Measurements from ENCODE around the gene NANOS3. TPM values are rescaled to one million over a fixed set of nuclear protein-coding genes. Genes with fewer than 3 reads are reported as not detected.

Gene NANOS3
- total RNA-seq, 1 donor from 2014 or later = not detected

DNA sequence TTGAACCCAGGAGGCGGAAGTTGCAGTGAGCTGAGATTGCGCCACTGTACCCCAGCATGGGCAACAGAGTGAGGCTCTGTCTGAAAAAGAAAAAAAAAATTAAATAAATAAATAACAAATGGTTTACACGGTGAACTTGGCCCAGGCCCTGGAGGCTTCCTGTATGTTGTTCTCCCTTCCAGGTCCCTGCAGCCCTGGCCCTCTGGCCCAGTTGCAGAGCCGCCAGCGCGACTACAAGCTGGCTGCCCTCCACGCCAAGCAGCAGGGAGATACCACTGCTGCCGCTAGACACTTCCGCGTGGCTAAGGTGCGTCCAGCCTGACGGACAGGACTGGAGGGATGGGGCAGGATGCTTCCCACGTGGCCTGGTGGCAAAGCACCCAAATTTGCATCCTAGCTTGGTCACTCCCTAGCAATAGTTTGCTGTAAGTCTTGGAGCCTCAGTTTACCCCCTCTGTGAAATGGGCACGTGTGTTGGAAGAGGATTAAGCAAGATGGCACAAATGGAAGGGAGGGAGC lies 41.0 kb downstream of the NANOS3 start:
- no peaks in the 10 kb centered on the region for H3K79me2 ChIP-seq (ENCODE audit: low read depth)
- no peak overlapping the region for H3K27ac Mint-ChIP-seq
- H4K20me1 ChIP-seq (ENCODE audit: low read depth) = no peaks in the 10 kb centered on the region
- H3K9ac ChIP-seq = no peak overlapping the region
- H3K4me1 Mint-ChIP-seq = no peaks in the 10 kb centered on the region
- H3K27me3 Mint-ChIP-seq (ENCODE audit: insufficient read depth, low read depth) = peaks cover 4% of the 10 kb centered on the region
- no peak for DNase-seq (ENCODE audit: low spot score)
- H3K4me3 Mint-ChIP-seq = no peak overlapping the region
- no peak for TF ChIP-seq EZH2 (IDR thresholded peaks at IDR 0.05)
- H3K4me2 ChIP-seq = no peak overlapping the region
- no peak overlapping the region for H2AFZ ChIP-seq (replicated peaks)
- H3K36me3 Mint-ChIP-seq = peaks cover 24% of the 10 kb centered on the region
- no peak overlapping the region for H3K27ac ChIP-seq
- H3K36me3 ChIP-seq = peaks cover 4% of the 10 kb centered on the region
- no peaks in the 10 kb centered on the region for H3K27me3 ChIP-seq
- no peaks in the 10 kb centered on the region for H3F3A ChIP-seq (ENCODE audit: low read depth)
- H3K9me3 ChIP-seq (ENCODE audit: low read depth) = no peaks in the 10 kb centered on the region
- peaks cover 4% of the 10 kb centered on the region for H3K9me3 Mint-ChIP-seq
- no peak overlapping the region for H3K4me3 ChIP-seq
- no peaks in the 10 kb centered on the region for H3K4me1 ChIP-seq

DNA sequence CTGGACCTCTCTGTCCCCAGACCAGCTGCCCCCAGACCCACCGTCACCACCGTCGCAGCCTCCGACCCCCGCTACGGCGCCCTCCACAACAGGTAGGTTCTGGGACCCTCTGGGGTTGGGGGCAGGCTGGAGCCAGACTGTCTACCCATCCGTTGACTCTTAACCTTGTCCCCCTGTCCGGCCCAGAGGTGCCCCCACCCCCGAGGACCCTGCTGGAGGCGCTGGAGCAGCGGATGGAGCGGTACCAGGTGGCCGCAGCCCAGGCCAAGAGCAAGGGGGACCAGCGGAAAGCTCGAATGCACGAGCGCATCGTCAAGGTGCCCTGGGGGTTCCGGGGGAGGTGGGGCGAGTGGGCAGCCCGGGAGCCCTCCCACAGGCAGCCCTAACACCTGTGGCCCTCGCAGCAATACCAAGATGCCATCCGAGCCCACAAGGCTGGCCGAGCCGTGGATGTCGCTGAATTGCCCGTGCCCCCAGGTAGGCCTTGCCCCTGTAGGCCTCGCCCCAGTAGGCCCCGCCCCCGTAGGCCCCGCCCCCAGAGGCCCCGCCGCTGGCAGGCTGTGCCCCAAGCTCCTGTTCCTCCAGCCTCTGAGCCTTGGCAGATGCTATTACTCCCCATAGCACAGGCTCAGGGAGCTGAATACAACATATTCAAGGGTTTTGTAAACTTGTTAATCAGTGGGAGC lies 41.9 kb downstream of the NANOS3 start:
- no peaks in the 10 kb centered on the region for H3K79me2 ChIP-seq (ENCODE audit: low read depth)
- TF ChIP-seq EZH2 (IDR thresholded peaks at IDR 0.05) = no peak
- TF ChIP-seq EZH2phosphoT487 (IDR thresholded peaks at IDR 0.05) = no peak
- TF ChIP-seq, protein P1, sequence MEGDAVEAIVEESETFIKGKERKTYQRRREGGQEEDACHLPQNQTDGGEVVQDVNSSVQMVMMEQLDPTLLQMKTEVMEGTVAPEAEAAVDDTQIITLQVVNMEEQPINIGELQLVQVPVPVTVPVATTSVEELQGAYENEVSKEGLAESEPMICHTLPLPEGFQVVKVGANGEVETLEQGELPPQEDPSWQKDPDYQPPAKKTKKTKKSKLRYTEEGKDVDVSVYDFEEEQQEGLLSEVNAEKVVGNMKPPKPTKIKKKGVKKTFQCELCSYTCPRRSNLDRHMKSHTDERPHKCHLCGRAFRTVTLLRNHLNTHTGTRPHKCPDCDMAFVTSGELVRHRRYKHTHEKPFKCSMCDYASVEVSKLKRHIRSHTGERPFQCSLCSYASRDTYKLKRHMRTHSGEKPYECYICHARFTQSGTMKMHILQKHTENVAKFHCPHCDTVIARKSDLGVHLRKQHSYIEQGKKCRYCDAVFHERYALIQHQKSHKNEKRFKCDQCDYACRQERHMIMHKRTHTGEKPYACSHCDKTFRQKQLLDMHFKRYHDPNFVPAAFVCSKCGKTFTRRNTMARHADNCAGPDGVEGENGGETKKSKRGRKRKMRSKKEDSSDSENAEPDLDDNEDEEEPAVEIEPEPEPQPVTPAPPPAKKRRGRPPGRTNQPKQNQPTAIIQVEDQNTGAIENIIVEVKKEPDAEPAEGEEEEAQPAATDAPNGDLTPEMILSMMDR (IDR thresholded peaks at IDR 0.05) = no peak
- H3F3A ChIP-seq (ENCODE audit: low read depth) = no peaks in the 10 kb centered on the region
- no peak overlapping the region for H3K4me2 ChIP-seq
- peaks cover 4% of the 10 kb centered on the region for H3K9me3 Mint-ChIP-seq
- H3K36me3 ChIP-seq = peaks cover 4% of the 10 kb centered on the region
- H4K20me1 ChIP-seq (ENCODE audit: low read depth) = no peaks in the 10 kb centered on the region
- H3K27me3 ChIP-seq = no peaks in the 10 kb centered on the region
- H3K9me3 ChIP-seq (ENCODE audit: low read depth) = no peaks in the 10 kb centered on the region
- H3K27ac Mint-ChIP-seq = no peak overlapping the region
- H3K27ac ChIP-seq = no peak overlapping the region
- H2AFZ ChIP-seq (replicated peaks) = no peak overlapping the region
- H3K9ac ChIP-seq = no peak overlapping the region
- peaks cover 27% of the 10 kb centered on the region for H3K36me3 Mint-ChIP-seq
- peaks cover 4% of the 10 kb centered on the region for H3K27me3 Mint-ChIP-seq (ENCODE audit: insufficient read depth, low read depth)
- no peak for DNase-seq (ENCODE audit: low spot score)
- no peaks in the 10 kb centered on the region for H3K4me1 Mint-ChIP-seq
- H3K4me3 ChIP-seq = no peak overlapping the region
- H3K4me3 Mint-ChIP-seq = no peak overlapping the region
- H3K4me1 ChIP-seq = no peaks in the 10 kb centered on the region

DNA sequence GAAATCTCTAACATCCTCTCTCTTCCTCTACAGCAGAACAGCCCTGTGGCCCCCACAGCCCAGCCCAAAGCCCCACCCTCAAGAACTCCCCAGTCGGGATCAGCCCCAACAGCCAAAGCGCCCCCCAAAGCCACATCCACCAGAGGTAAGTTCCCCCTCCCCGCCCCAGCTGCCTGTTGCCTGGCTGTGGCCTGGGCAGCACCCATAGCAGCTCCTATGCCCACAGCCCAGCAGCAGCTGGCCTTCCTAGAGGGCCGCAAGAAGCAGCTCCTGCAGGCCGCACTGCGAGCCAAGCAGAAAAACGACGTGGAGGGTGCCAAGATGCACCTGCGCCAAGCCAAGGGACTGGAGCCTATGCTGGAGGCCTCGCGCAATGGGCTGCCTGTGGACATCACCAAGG lies 43.6 kb downstream of the NANOS3 start:
- peaks cover 30% of the 10 kb centered on the region for H3K36me3 Mint-ChIP-seq
- no peaks in the 10 kb centered on the region for H3K79me2 ChIP-seq (ENCODE audit: low read depth)
- DNase-seq (ENCODE audit: low spot score) = no peak
- no peak overlapping the region for H3K27ac Mint-ChIP-seq
- H3K27ac ChIP-seq = no peak overlapping the region
- H3F3A ChIP-seq (ENCODE audit: low read depth) = no peaks in the 10 kb centered on the region
- peaks cover 4% of the 10 kb centered on the region for H3K9me3 Mint-ChIP-seq
- H3K4me1 Mint-ChIP-seq = no peaks in the 10 kb centered on the region
- H3K4me2 ChIP-seq = no peak overlapping the region
- H4K20me1 ChIP-seq (ENCODE audit: low read depth) = no peaks in the 10 kb centered on the region
- H3K4me3 ChIP-seq = no peak overlapping the region
- TF ChIP-seq, protein P1 (IDR thresholded peaks at IDR 0.05) = no peak
- TF ChIP-seq EZH2 (IDR thresholded peaks at IDR 0.05) (no peak), EZH2phosphoT487 (IDR thresholded peaks at IDR 0.05) (no peak)
- no peaks in the 10 kb centered on the region for H3K27me3 ChIP-seq
- H3K4me1 ChIP-seq = no peaks in the 10 kb centered on the region
- no peak overlapping the region for H3K4me3 Mint-ChIP-seq
- H3K9me3 ChIP-seq (ENCODE audit: low read depth) = no peaks in the 10 kb centered on the region
- H2AFZ ChIP-seq (replicated peaks) = no peak overlapping the region
- no peak overlapping the region for H3K9ac ChIP-seq
- H3K36me3 ChIP-seq = peaks cover 4% of the 10 kb centered on the region
- H3K27me3 Mint-ChIP-seq (ENCODE audit: insufficient read depth, low read depth) = peaks cover 4% of the 10 kb centered on the region

Measured in neural progenitor cell (in vitro differentiated cells).